SH-SY5Y (cell line): Measurements from ENCODE around the gene CERS3.

Source experiments
- GATA2 ChIP-seq: IDR thresholded peaks from 2 replicates; pipeline ENCODE4 v1.6.1; 2011; ENCODE audit warnings: mild to moderate bottlenecking, low read depth, low read length
- GATA3 ChIP-seq: IDR thresholded peaks from 2 replicates; pipeline ENCODE4 v1.6.1; 2011; ENCODE audit warnings: low read depth, mild to moderate bottlenecking, low read length, moderate library complexity

- TF ChIP-seq GATA2 (no peak), GATA3 (no peak)
Observed at GRCh38 chr15:100472736-100473135, 56.0 kb downstream of the CERS3 start.
